K562 (cell line): ENCODE data around the gene EXOSC2. TPM values are rescaled to one million over a fixed set of nuclear protein-coding genes. Genes with fewer than 3 reads are reported as not detected.

Source experiments
- ARID2 ChIP-seq: fragments of 450-650 bp; IDR thresholded peaks from 2 replicates; pipeline ENCODE4 v1.6.1; 2017; ENCODE audit warnings: antibody characterized with exemption, mild to moderate bottlenecking
- CBX5 ChIP-seq: IDR thresholded peaks from 2 replicates; pipeline ENCODE4 v1.6.1; 2014; ENCODE audit warnings: low read depth, borderline replicate concordance
- CCNT2 ChIP-seq: IDR thresholded peaks from 2 replicates; pipeline ENCODE4 v1.6.1; 2011; ENCODE audit warnings: borderline replicate concordance, low read depth, mild to moderate bottlenecking, moderate library complexity, mixed read lengths, low read length; ENCODE audit not compliant: insufficient read length; ENCODE audit errors: extremely low read depth
- CTCF ChIP-seq, 3 experiments: IDR thresholded peaks in 2 of 3; conservative IDR thresholded peaks in 1 of 3; 2 replicates each; pipeline ENCODE4 v1.5.1; 2011 to 2012; ENCODE audit warnings: low read length in 3 of 3, mild to moderate bottlenecking in 3 of 3, control low read depth in 2 of 3, improper control_type of control experiment in 1 of 3, inconsistent platforms in 1 of 3, low read depth in 1 of 3, mixed read lengths in 1 of 3, moderate library complexity in 1 of 3; ENCODE audit not compliant: insufficient read depth in 2 of 3
- HSF4 ChIP-seq: fragments of 250-450 bp; sonication (Bioruptor Pico); IDR thresholded peaks from 2 replicates; pipeline ENCODE4 v2.1.2; 2022; ENCODE audit warnings: mild to moderate bottlenecking, moderate library complexity, borderline replicate concordance
- LARP7 ChIP-seq: fragments of 450-650 bp; IDR thresholded peaks from 2 replicates; pipeline ENCODE4 v1.6.1; 2016
- MBD2 ChIP-seq: sonication (generic); IDR thresholded peaks from 2 replicates; pipeline ENCODE4 v1.6.1; 2016; ENCODE audit warnings: low read depth, borderline replicate concordance
- NBN ChIP-seq: fragments of 450-650 bp; IDR thresholded peaks from 2 replicates; pipeline ENCODE4 v1.6.1; 2016; ENCODE audit warnings: low read depth, mild to moderate bottlenecking
- PHB ChIP-seq: fragments of 250-450 bp; sonication (Bioruptor Pico); IDR thresholded peaks from 2 replicates; pipeline ENCODE4 v1.5.0; 2021
- PML ChIP-seq: IDR thresholded peaks from 2 replicates; pipeline ENCODE4 v1.6.1; 2012; ENCODE audit warnings: low read length, inconsistent platforms
- U2AF1 ChIP-seq: fragments of 200-400 bp; formaldehyde crosslinking; optimal IDR thresholded peaks from 2 replicates; pipeline ENCODE3; 2017; ENCODE audit warnings: mild to moderate bottlenecking, low read depth, low read length, moderate library complexity
- USF1 ChIP-seq: sonication (generic); formaldehyde crosslinking; IDR thresholded peaks from 2 replicates; pipeline ENCODE4 v1.9.0; 2022; ENCODE audit warnings: mild to moderate bottlenecking, missing genetic modification reagents
- XRCC3 ChIP-seq: fragments of 450-650 bp; IDR thresholded peaks from 2 replicates; pipeline ENCODE4 v1.6.1; 2017; ENCODE audit warnings: mild to moderate bottlenecking, moderate library complexity
- YBX1 ChIP-seq: fragments of 450-650 bp; IDR thresholded peaks from 2 replicates; pipeline ENCODE4 v1.7.1; 2016; ENCODE audit warnings: mild to moderate bottlenecking
- ZBTB49 ChIP-seq: sonication (generic); formaldehyde crosslinking; IDR thresholded peaks from 2 replicates; pipeline ENCODE4 v1.8.0; 2022; ENCODE audit warnings: missing genetic modification reagents, mild to moderate bottlenecking, borderline replicate concordance
- ZBTB7A ChIP-seq: IDR thresholded peaks from 2 replicates; pipeline ENCODE4 v1.6.1; 2011; ENCODE audit warnings: low read depth, mild to moderate bottlenecking, low read length, moderate library complexity, borderline replicate concordance; ENCODE audit not compliant: control insufficient read depth
- ZNF197 ChIP-seq: fragments of 200-800 bp; sonication (Bioruptor generic); IDR thresholded peaks from 2 replicates; pipeline ENCODE4 v1.6.1; 2016; ENCODE audit warnings: low read depth, missing genetic modification characterization, missing compliant biosample characterization
- ZNF253 ChIP-seq: fragments of 250-450 bp; sonication (Bioruptor Pico); conservative IDR thresholded peaks from 2 replicates; pipeline ENCODE4 v1.6.1; 2021; ENCODE audit warnings: mild to moderate bottlenecking
- ZNF561 ChIP-seq: fragments of 450-650 bp; formaldehyde crosslinking; conservative IDR thresholded peaks from 2 replicates; pipeline ENCODE4 v1.4.0; 2020; ENCODE audit warnings: mild to moderate bottlenecking, moderate library complexity
- ZNF644 ChIP-seq: fragments of 200-800 bp; sonication (Bioruptor generic); IDR thresholded peaks from 2 replicates; pipeline ENCODE4 v1.6.1; 2016; ENCODE audit warnings: low read depth, missing genetic modification characterization, missing compliant biosample characterization
- ZNF695 ChIP-seq: fragments of 450-650 bp; formaldehyde crosslinking; IDR thresholded peaks from 2 replicates; pipeline ENCODE4 v1.4.0; 2020; ENCODE audit warnings: mild to moderate bottlenecking, moderate library complexity
- polyA plus RNA-seq, 8 experiments: library from polyadenylated mRNA; depleted of rRNA in 4 of 8; stranded (reverse) in 5 of 8; unstranded in 3 of 8; fragments of >200 nt; fragmentation: Nextera tagmentation in 2 of 8; fragmentation: Illumina TruSeq in 1 of 8; extraction: Ambion mirVana in 2 of 8; extraction: Trizol in 1 of 8; gene quantifications; 2 replicates each; pipeline versions ENCODE4 v1.2.1 to v1.2.3, GENCODE V29; 2011 to 2014; ENCODE audit warnings: inconsistent platforms in 1 of 8, missing spikeins in 1 of 8
- total RNA-seq, 7 experiments: library from RNA; depleted of rRNA in 6 of 7; stranded (reverse); fragments of >200 nt in 6 of 7; fragmentation: Illumina TruSeq in 2 of 7; extraction: Trizol in 2 of 7; gene quantifications; 2 replicates each; pipeline versions ENCODE4 v1.2.1 to v1.2.3, GENCODE V29; 2011 to 2021; ENCODE audit warnings: low replicate concordance in 1 of 7
- TF ChIP-seq, protein P1 (sequence below): fragments of 250-450 bp; sonication (Bioruptor Pico); IDR thresholded peaks from 2 replicates; pipeline ENCODE4 v1.6.1; 2021; ENCODE audit warnings: mild to moderate bottlenecking
- TF ChIP-seq, protein P2 (sequence below), 2 experiments: fragments of 450-650 bp in 1 of 2; sonication (generic) in 1 of 2; formaldehyde crosslinking in 1 of 2; IDR thresholded peaks in 1 of 2; conservative IDR thresholded peaks in 1 of 2; 2 replicates each; pipeline versions ENCODE4 v1.6.1 to v1.8.1; 2016 to 2023; ENCODE audit warnings: mild to moderate bottlenecking in 2 of 2, moderate library complexity in 2 of 2, inconsistent platforms in 1 of 2, missing genetic modification reagents in 1 of 2

EXOSC2 gene
- total and polyA plus RNA-seq, 9 of the 15 experiments (the other 6 are each of a cell fraction or from before 2014, with no cell fraction given): 46.0 to 101 (median 77.6) TPM

DNA sequence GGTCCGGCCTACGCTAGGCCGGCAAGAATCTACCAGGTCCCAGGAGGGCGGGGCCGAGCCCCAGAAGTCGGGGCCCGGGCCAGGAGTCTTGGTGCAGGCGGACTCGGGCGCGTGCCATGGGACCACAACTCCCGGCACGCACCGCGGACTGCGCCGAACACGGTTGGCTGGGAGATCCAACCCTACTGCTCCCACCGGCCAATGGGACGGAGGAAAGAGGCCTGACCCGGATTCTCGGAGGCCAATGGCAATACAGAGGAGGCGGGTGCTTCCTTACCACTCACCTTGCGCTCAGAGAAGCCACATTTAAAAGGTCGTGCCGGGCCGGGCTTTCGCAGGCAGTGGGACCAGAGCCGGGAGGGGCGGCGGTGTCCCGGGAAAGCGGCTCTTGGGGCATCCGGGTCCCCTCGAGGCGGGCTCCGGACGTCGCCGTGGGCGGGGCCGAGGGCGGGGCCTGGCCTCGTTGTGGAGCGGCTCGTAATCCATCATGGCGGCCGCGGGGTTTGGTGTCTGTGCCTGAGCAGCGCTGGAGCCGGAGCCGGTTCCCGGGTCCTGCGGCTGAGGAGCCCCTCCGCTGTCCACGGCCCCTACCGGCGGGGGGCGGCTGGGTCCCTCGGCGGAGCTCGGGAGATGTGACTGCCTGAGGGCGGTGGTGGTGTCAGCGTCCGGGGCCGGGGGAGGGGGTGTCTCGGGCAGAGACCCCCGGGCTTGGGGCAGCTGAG is 19.1 kb downstream of the EXOSC2 start (continued):
- TF ChIP-seq ZNF253 (no peak), ZNF644 (no peak), ARID2 (no peak), HSF4 (CRISPR knock-in tag) (no peak), CTCF (IDR thresholded peaks at IDR 0.05 in 2 of 3, conservative IDR thresholded peaks at IDR 0.05 in 1 of 3; ENCODE audit: insufficient read depth in 2 of 3, low read depth in 1 of 3, low read length in 3 of 3) (no peak), MBD2 (peak; percentile 95), ZNF197 (CRISPR knock-in tag) (no peak), ZBTB49 (no peak), LARP7 (no peak), ZNF695 (no peak), U2AF1 (no peak), CCNT2 (peak; percentile 77), NBN (no peak), ZBTB7A (peak; percentile 96), USF1 (CRISPR knock-in tag) (no peak; the same call in 1 of the 2 replicates), XRCC3 (no peak), ZNF561 (no peak), PML (no peak), PHB (no peak), CBX5 (no peak), YBX1 (no peak)
- TF ChIP-seq, protein P1, sequence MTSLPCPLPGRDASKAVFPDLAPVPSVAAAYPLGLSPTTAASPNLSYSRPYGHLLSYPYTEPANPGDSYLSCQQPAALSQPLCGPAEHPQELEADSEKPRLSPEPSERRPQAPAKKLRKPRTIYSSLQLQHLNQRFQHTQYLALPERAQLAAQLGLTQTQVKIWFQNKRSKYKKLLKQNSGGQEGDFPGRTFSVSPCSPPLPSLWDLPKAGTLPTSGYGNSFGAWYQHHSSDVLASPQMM: no peak
- TF ChIP-seq, protein P2, sequence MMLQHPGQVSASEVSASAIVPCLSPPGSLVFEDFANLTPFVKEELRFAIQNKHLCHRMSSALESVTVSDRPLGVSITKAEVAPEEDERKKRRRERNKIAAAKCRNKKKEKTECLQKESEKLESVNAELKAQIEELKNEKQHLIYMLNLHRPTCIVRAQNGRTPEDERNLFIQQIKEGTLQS (IDR thresholded peaks at IDR 0.05): no peak
- TF ChIP-seq, protein P2 (CRISPR knock-in tag; conservative IDR thresholded peaks at IDR 0.05): peak; percentile 78; the same call in 1 of the 2 replicates
